Fibroblast of lung (primary cell): ENCODE results near the gene FAM111A. TPM values are rescaled to one million over a fixed set of nuclear protein-coding genes. Genes with fewer than 3 reads are reported as not detected.

Experiments used
- DNase-seq, 2 donors: peaks; one replicate each; pipeline versions ENCODE4 v3.0.0 to v3.0.0-alpha.2; 2010; ENCODE audit warnings: low read depth in 2 of 2
- H2AFZ ChIP-seq: 2 replicates; pipeline ENCODE4 v1.5.1; 2012; ENCODE audit warnings: low read length, control low read depth, inconsistent platforms
- H3K27ac ChIP-seq: 2 replicates; pipeline ENCODE4 v1.5.1; 2011; ENCODE audit warnings: low read length, control low read depth; ENCODE audit not compliant: insufficient read depth
- H3K27me3 ChIP-seq: 2 replicates; pipeline ENCODE4 v1.5.1; 2011; ENCODE audit warnings: mild to moderate bottlenecking, low read length; ENCODE audit not compliant: control insufficient read depth, insufficient read depth
- H3K36me3 ChIP-seq: 2 replicates; pipeline ENCODE4 v1.5.1; 2011; ENCODE audit warnings: low read length; ENCODE audit not compliant: control insufficient read depth, insufficient read depth
- H3K4me1 ChIP-seq: 2 replicates; pipeline ENCODE4 v1.5.1; 2011; ENCODE audit warnings: low read length; ENCODE audit not compliant: control insufficient read depth, insufficient read depth; ENCODE audit errors: extremely low read depth
- H3K4me2 ChIP-seq: 2 replicates; pipeline ENCODE4 v1.5.1; 2011; ENCODE audit warnings: low read length, control low read depth; ENCODE audit not compliant: insufficient read depth; ENCODE audit errors: extremely low read depth
- H3K4me3 ChIP-seq, 4 experiments: fragments of 200-600 bp in 1 of 4; sonication (generic) in 1 of 4; replicated peaks in 1 of 4; 2 replicates each; pipeline ENCODE4 v1.5.1; 2011 to 2016; ENCODE audit warnings: low read length in 4 of 4, low read depth in 3 of 4, mild to moderate bottlenecking in 3 of 4, control low read depth in 2 of 4, inconsistent platforms in 1 of 4, mixed read lengths in 1 of 4; ENCODE audit not compliant: insufficient read depth in 1 of 4; ENCODE audit errors: control extremely low read depth in 1 of 4
- H3K79me2 ChIP-seq: 2 replicates; pipeline ENCODE4 v1.5.1; 2012; ENCODE audit warnings: mild to moderate bottlenecking, low read length, inconsistent platforms; ENCODE audit not compliant: control insufficient read depth, insufficient read depth
- H3K9ac ChIP-seq: 2 replicates; pipeline ENCODE4 v1.5.1; 2011; ENCODE audit warnings: mild to moderate bottlenecking, low read length, control low read depth; ENCODE audit not compliant: insufficient read depth
- H3K9me3 ChIP-seq: 2 replicates; pipeline ENCODE4 v1.5.1; 2012; ENCODE audit warnings: low read depth, low read length; ENCODE audit not compliant: control insufficient read depth, insufficient read depth
- H4K20me1 ChIP-seq: 2 replicates; pipeline ENCODE4 v1.5.1; 2011; ENCODE audit warnings: low read length; ENCODE audit not compliant: control insufficient read depth, insufficient read depth; ENCODE audit errors: extremely low read depth
- CTCF ChIP-seq, 2 donors: IDR thresholded peaks in 1 of 2; conservative IDR thresholded peaks in 1 of 2; 1 replicate in 1 of 2; 2 replicates in 1 of 2; pipeline ENCODE4 v1.5.1; 2011 to 2012; ENCODE audit warnings: low read length in 2 of 2, control low read depth in 1 of 2, inconsistent platforms in 1 of 2, low read depth in 1 of 2, mild to moderate bottlenecking in 1 of 2
- EZH2 ChIP-seq: IDR thresholded peaks from 2 replicates; pipeline ENCODE4 v1.5.1; 2012; ENCODE audit warnings: low read length, control low read depth, mild to moderate bottlenecking; ENCODE audit errors: missing control alignments
- polyA plus RNA-seq, 2 donors: library from polyadenylated mRNA; depleted of rRNA in 1 of 2; stranded (reverse) in 1 of 2; unstranded in 1 of 2; fragments of >200 nt; gene quantifications; 2 replicates each; pipeline ENCODE4 v1.2.1, GENCODE V29; 2011 to 2012; ENCODE audit warnings: missing spikeins in 1 of 2
- total RNA-seq: library from RNA; depleted of rRNA; stranded (reverse); fragments of >200 nt; gene quantifications from 2 replicates; pipeline ENCODE4 v1.2.1, GENCODE V29; 2014

The FAM111A gene
- total and polyA plus RNA-seq, 2 donors (not counting 1 experiment from before 2014, with no cell fraction given), result 27.1 to 42.3 TPM

DNA sequence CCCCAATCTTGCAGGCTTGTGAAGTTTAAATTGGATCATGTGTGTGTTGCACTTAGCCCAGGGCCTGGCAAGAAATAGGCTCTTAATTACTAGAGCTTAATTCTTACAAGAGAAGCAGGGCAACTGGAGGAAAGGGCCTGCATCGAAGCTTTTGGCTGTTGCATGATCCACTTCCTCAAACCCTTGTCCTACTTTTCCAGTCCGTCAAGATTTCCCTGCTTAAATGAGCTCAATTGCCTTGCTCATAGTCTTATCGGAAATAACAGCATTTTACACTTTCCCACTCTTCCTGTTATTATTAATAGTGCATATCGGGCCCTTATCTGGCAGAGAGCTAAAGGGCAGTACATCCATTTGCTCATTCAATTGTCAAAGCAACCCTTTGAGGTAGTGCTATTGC, 47.3 kb downstream of the FAM111A start:
- Histone ChIP-seq H3K4me1 (peaks cover 9% of the 10 kb centered on the region), H3K9ac (no peak overlapping the region), H3K27ac (no peak overlapping the region), H3K9me3 (no peaks in the 10 kb centered on the region), H3K4me3 (no peak overlapping the region), H4K20me1 (no peaks in the 10 kb centered on the region), H3K79me2 (no peaks in the 10 kb centered on the region), H3K4me2 (no peak overlapping the region), H3K27me3 (no peaks in the 10 kb centered on the region), H2AFZ (no peak overlapping the region), H3K36me3 (peaks cover 2% of the 10 kb centered on the region)
- TF ChIP-seq CTCF (conservative IDR thresholded peaks at IDR 0.05 in 1 of 2, IDR thresholded peaks at IDR 0.05 in 1 of 2; ENCODE audit: low read depth in 1 of 2, low read length in 2 of 2) (no peak), EZH2 (no peak)
- no peak for DNase-seq

DNA sequence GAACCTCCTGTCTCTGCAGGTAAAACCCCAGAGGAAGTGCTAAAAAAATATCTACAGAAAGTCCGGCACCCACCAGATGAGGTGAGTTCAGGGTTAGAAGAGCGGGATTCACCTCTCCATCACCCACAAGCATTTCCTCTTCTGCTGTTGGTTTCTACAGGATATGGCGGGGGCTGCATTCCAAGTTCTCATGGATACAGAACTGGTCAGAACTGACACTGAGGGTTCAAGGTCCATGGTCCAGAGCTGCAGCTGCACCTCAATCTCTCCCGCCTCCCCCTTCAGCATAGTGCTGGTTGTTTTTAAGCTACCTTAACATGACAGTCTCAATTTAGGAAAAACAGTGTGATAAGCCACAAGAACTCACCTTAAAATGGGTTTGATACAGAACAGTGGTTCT, 48.4 kb downstream of the FAM111A start:
- H3K27ac ChIP-seq, result no peak overlapping the region
- no peak overlapping the region for H2AFZ ChIP-seq
- TF ChIP-seq CTCF (conservative IDR thresholded peaks at IDR 0.05 in 1 of 2, IDR thresholded peaks at IDR 0.05 in 1 of 2; ENCODE audit: low read depth in 1 of 2, low read length in 2 of 2) (no peak), EZH2 (no peak)
- no peaks in the 10 kb centered on the region for H3K27me3 ChIP-seq
- H3K79me2 ChIP-seq, result no peaks in the 10 kb centered on the region
- H3K4me1 ChIP-seq, result peaks cover 9% of the 10 kb centered on the region
- no peaks in the 10 kb centered on the region for H4K20me1 ChIP-seq
- H3K4me2 ChIP-seq, result no peak overlapping the region
- no peak for DNase-seq
- H3K36me3 ChIP-seq, result peaks cover 2% of the 10 kb centered on the region
- no peak overlapping the region for H3K9ac ChIP-seq
- H3K9me3 ChIP-seq, result no peaks in the 10 kb centered on the region
- no peak overlapping the region for H3K4me3 ChIP-seq

GRCh38 chr11:59191890-59192289, 49.2 kb downstream of the FAM111A start:
- Histone ChIP-seq H3K4me1 (peaks cover 9% of the 10 kb centered on the region), H3K36me3 (peaks cover 2% of the 10 kb centered on the region), H3K4me3 (no peak overlapping the region), H3K9ac (no peak overlapping the region), H3K9me3 (no peaks in the 10 kb centered on the region), H2AFZ (no peak overlapping the region), H3K27ac (no peak overlapping the region), H4K20me1 (no peaks in the 10 kb centered on the region), H3K4me2 (no peak overlapping the region), H3K27me3 (no peaks in the 10 kb centered on the region), H3K79me2 (no peaks in the 10 kb centered on the region)
- no peak for DNase-seq
- TF ChIP-seq EZH2 (no peak), CTCF (conservative IDR thresholded peaks at IDR 0.05 in 1 of 2, IDR thresholded peaks at IDR 0.05 in 1 of 2; ENCODE audit: low read depth in 1 of 2, low read length in 2 of 2) (no peak)
